AG08395 (cell line): ENCODE results near the gene SYMPK.
A peak's percentile ranks its signal among the peaks of the same experiment; 100 is the strongest.
"Not testable (repeated sequence)": the region's sequence is repeated elsewhere in the genome, so short reads cannot be mapped to it uniquely, and the experiment has no call there.

Experiments
- DNase-seq: peaks from one replicate; pipeline ENCODE4 v3.0.0; 2012; ENCODE audit warnings: mixed read lengths, low spot score

SYMPK gene

GRCh38 chr19:45804140-45804958, 58.6 kb downstream of the SYMPK start:
- DNase-seq, result no peak

DNA sequence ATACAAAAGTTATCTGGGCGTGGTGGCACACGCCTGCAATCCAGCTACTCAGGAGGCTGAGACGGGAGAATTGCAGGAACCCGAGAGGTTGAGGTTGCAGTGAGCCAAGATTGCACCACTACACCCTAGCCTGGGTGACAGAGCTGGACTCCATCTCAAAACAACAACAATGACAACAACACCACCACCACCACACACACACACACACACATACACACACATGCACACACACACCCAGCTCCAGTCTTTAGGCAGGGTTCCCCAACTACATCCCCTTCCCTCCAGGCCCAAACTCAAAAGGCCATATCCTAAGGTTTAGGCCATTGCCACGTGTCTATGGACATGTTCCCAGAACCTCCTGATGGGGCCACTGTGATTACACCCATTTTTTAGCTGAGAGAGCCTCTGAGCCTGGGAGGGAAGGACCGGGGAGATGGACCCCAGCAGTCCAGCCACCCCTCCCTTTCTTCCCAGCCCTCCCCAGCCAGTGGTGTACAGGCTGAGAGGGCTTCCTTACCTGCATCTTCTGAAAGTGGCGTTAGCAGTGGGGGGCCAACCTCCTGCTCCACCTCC, 61.3 kb downstream of the SYMPK start:
- DNase-seq, result no peak

GRCh38 chr19:45800070-45800553, 62.8 kb downstream of the SYMPK start:
- peak; percentile 46 for DNase-seq

- not testable (repeated sequence) for DNase-seq
These were observed 63.4 kb downstream of the SYMPK start for GRCh38 chr19:45799541-45799940.

DNA sequence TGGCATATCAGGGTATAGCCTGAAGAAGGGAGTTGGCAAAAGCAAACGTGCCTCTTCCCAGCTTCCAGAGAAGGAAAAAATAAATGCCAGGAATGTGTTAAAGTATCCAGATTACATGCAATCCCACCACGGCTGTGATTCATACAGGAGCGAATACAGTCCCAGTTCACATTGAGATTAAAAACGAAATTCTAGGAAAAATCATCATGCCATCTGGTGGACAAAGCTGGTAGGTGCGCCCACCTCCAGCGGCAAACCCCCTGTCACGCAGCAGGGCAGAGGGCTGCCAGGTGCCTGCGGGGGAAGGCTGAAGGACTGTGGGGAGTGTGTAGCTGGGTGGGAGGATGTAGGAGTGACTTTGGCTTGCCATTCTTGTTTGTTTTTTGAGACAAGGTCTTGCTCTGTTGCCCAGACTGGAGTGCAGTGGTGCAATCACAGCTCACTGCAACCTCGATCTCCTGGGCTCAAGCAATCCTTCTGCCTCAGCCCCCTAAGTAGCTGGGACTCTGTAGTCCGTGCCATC, 63.9 kb downstream of the SYMPK start:
- peak; percentile 90 for DNase-seq

DNA sequence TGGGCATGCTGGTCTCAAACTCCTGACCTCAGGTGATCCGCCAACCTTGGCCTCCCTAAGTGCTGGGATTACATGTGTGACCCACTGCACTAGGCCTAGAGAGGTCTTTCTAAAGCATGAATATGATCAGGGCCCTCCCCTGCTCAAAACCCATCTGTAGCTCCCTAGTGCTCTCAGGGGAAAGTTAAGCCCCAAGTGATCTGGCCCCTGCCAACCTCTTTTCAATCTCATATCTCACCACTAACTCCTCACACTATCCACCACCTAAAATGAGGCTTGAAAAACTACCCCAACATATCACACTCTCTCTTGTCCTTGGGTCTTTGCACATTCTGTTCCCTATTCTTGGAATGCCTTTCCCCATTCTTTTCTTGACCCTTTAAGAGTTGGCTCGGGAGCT, 68.3 kb downstream of the SYMPK start:
- DNase-seq, result no peak

- DNase-seq, result no peak
These were observed 69.1 kb downstream of the SYMPK start for GRCh38 chr19:45793876-45794275.

DNA sequence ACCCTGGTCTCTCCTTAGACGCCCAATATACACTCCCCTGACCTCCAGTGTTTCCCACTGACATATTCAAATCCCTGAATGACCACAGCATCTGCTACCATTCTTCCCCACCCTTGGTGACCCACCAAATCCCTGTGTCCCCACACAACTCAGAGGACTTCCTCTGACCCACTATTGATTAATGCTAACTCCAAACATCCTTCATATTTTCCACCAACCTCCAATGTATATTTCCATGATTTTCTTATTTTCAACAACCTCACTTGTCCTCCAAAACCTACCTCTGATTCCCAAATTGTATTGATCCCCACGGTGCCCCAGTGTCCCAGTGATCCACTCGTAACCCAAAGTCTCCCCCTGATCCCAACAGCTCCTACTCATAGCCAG, 69.8 kb downstream of the SYMPK start:
- no peak for DNase-seq

DNA sequence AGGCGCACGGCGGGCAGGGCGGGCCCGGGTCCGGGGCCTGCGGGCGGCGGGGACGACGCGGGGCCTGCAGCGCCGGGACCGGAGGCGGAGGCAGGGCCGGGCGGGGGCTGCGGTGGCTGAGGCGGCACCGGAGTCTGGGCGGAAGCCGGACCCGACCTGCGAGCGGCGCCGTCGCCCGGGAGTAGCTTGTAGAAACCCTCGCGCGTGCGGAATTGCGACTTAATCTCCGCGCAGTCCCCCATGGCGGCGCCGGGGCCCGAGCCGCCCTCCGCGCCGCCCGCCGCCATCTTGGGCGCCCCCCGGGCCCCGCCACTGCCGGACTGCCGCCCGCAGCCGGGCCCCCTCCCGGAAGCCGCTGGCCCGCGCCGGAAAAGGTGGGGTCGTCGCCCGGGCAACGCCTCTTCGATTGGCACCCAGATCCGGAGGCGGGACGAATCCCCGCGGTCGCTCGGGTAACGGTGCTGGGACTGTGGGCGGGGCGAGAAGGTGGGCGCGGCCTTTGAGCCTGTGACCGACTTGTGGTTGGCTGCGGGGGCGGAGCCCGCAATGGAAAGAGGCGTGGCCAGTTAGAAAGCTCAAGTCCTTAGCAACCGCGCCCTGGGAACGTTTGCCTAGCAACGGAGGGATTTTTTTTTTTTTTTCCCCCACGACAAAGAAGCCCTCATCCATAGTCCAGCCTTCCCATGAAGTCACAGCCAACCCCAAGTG, 70.3 kb downstream of the SYMPK start, which contains the start of gene DMWD:
Gene DMWD, minus strand, starts transcription at position 376 of the 708 bp plus-strand sequence. Its CDS starts 89 bp downstream, at position 287.
- DNase-seq, result peak; percentile 97

DNA sequence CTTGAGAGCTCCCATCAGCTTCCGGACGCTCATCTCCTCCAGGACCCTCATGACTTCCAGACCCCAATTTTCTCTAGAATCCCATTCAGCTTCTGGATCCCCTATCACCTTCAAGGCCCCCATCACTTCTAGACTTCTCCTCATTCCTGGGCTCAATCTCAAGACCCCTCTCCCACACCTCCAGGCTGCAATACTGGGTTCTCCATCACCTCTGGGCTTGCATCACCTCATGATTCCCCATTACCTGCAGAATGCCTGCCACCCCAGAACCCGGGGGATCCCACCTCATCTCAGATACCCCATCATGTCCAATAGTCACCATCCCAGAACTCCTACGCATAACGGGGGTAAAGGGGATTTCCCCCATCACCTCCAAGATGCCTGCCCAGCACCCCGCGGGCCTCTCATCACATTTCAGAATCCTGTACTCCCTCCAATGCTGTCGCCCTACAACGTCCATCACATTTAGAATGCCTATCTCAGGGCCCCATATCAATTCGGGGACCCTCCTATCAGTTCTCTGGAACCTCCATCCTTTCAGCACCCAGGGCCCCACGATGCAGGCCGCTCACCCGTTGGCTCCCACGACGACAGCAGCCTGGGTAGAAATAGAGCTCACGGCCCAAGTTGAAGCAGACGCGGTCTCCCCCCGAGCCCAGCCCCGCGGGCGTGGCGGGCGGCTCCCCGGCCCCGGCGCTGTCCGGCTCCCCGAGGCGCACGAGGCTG, 71.0 kb downstream of the SYMPK start:
- DNase-seq, result no peak

DNA sequence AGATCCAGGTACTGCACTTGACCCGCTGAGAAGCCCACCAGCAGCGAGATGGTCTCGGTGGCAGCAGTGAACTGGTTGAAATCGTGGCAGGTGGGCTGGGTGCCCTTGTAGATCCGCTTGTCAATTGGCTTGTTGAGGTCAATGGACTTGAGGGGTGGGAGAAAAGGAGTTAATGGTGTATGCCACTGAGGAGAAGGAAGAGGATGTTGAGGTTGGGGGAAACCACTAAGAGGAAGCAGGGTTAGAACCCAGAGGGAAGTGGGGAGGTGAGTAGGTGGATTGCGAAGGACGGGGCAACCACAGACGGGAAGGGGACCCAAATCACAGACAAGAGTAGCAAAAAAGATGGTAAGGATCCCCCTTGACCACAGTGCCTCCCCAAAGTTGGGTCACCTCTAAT, 72.0 kb downstream of the SYMPK start:
- DNase-seq, result no peak

- DNase-seq, result no peak
These were observed 73.7 kb downstream of the SYMPK start for GRCh38 chr19:45789035-45789786.

DNA sequence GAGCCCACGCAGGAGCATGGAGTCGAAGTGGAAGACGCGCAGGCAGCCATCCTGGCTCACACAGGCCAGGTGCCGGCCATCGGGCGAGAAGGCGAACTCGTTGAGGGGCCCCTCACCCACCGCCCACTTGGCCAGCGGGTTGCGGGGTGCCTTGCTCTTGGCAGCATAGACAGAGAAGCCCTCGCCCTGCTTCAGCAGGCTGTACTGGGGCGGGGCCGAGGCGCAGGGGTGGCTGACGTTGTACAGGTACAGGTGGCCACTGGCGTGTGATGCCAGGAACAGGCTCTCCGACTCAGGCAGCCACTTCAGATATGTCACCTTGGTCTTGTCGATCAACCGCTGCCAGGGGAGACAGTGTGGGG, 76.4 kb downstream of the SYMPK start:
- DNase-seq, result no peak

- no peak for DNase-seq
These were observed 77.0 kb downstream of the SYMPK start for GRCh38 chr19:45785781-45786532.

DNA sequence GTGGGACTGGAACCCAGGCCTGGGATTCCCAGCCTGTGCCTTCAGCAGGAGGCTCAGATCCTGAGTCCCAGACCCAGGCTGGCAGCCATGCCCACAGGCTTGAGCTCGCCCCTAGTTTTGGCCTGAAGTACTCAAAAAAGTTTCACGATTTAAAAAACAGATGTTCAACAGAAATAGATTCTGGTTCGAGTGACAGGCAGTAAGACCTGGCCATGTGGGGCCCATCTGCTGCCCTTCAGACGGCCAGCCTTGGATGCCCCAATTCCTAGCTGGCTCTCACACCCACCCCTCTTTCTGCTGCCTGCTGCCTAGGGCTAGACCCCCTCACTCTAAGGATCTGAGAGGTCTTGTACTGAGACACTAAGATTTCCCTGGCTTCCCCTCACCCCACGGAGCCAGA, 77.8 kb downstream of the SYMPK start:
- no peak for DNase-seq

DNA sequence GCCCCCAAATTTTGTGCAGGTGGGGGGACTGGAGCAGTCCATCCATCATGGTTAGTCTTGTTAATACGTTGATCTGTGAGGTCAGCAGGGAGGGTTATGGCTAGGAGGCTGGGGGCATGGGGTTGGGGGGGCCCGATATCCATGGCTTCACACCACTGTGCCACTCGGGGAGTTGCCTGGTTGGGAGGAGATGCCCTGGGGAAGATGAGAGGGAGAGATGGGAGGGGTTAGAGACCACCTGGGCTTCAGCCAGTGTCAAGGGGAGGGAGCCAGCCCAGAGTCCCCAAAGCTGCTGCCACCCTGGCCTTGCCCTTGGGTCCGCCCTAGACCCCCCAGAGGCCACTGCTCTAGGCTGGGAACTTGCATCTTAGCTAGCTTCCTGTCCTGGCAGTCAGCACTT, 78.9 kb downstream of the SYMPK start:
- DNase-seq, result no peak

- peak; percentile 85 for DNase-seq
These were observed 79.8 kb downstream of the SYMPK start for GRCh38 chr19:45782820-45783785.

DNA sequence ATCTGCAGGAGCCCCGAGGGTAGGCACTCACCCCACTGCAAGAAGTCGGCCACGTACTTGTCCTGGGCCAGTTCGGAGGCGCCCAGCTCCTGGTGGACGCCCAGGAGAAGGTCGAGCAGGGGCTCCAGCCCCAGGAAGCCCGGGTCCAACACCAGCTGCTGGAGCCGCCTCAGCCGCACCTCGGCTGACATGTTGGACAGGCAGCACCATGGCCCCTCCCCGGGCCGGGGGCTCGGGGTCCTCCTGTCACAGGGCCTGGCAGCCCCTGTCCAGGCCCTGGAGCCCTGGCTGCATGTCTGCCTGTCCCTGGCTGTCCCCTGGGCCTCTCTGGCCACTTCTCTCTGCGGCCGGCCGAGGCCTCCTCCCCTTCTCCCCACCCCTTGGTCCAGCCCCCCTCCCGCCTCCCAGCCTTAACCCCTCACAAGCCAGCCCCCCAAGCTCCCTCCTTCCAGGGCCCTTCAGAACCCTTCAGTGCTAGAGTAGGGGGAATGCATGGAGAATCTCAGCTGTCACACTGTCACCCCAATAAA, 80.7 kb downstream of the SYMPK start, which contains the start of gene DMPK:
Gene DMPK, minus strand, starts transcription at position 329 of the 530 bp plus-strand sequence. Its CDS starts 138 bp downstream, at position 191.
- peak; percentile 49 for DNase-seq
